ENCODE data around the gene MCF2.

GRCh38 chrX:139532834-139533233 lies 175.1 kb downstream of the MCF2 start:
- TF ChIP-seq CTCF (IDR thresholded peaks at IDR 0.05) (no peak), POLR2A (IDR thresholded peaks at IDR 0.05) (no peak)

Data from uterus (tissue), 2 donors.